GM12878 (cell line): ENCODE measurements around the gene RXRG. TPM values are rescaled to one million over a fixed set of nuclear protein-coding genes. Genes with fewer than 3 reads are reported as not detected.

ENCODE experiments used
- ATAC-seq: fragments of 200-7000 bp; cut with Tn5 transposase; 3 replicates; pipeline ENCODE4 v1.9.1; 2020; ENCODE audit warnings: mild to moderate bottlenecking, moderate library complexity
- BruUV-seq: library from RNA; stranded (reverse); fragments of 400-500 nt; replicated peaks from 2 replicates; lab custom pipeline; 2021; lab: Mats Ljungman, UMichigan
- CTCF ChIA-PET: fragments of 300-600 bp; sonication (Branson Sonifier 250); formaldehyde crosslinking; extraction: SDS; loops from one replicate; lab custom pipeline; 2021; ENCODE audit warnings: inconsistent platforms; lab: Yijun Ruan, JAX
- POLR2A ChIA-PET: fragments of 350-600 bp; formaldehyde crosslinking; extraction: SDS; loops from one replicate; lab custom pipeline; 2021; ENCODE audit warnings: inconsistent platforms; lab: Charles Lee
- RAD21 ChIA-PET: fragments of 300-600 bp; sonication (Branson Sonifier 250); formaldehyde crosslinking; loops from one replicate; lab custom pipeline; 2023; ENCODE audit warnings: antibody characterized with exemption; ENCODE audit not compliant: unreplicated experiment; lab: Charles Lee
- SMC1A ChIA-PET: fragments of 300-600 bp; sonication (Branson Sonifier 250); formaldehyde crosslinking; loops from one replicate; lab custom pipeline; 2023; ENCODE audit not compliant: unreplicated experiment, uncharacterized antibody; lab: Charles Lee
- DNase-seq: peaks from one replicate; pipeline ENCODE4 v3.0.0-alpha.2; 2011; ENCODE audit warnings: low read depth, low spot score
- FAIRE-seq: peaks from 3 replicates; lab custom pipeline; 2011; peaks lifted over from hg19 to GRCh38; lab: Jason Lieb, UNC
- H2AFZ ChIP-seq: 2 replicates; pipeline ENCODE4 v1.6.0; 2011; ENCODE audit warnings: low read depth, low read length, control low read depth; ENCODE audit not compliant: control insufficient read depth
- H3K27ac ChIP-seq: 2 replicates; pipeline ENCODE4 v1.5.1; 2011; ENCODE audit warnings: control low read depth; ENCODE audit not compliant: control insufficient read depth, insufficient read depth
- H3K27me3 ChIP-seq, 2 experiments: replicated peaks in 1 of 2; 2 replicates each; pipeline versions ENCODE4 v1.6.0 to v1.6.1; 2011; ENCODE audit warnings: low read length in 1 of 2; ENCODE audit not compliant: control insufficient read depth in 2 of 2, insufficient read depth in 2 of 2
- H3K36me3 ChIP-seq, 2 experiments: 2 replicates each; pipeline ENCODE4 v1.5.1; 2011; ENCODE audit warnings: low read length in 1 of 2; ENCODE audit not compliant: control insufficient read depth in 2 of 2, insufficient read depth in 2 of 2
- H3K4me1 ChIP-seq: 2 replicates; pipeline ENCODE4 v1.6.1; 2011; ENCODE audit warnings: mild to moderate bottlenecking, low read length, moderate library complexity, mixed read lengths; ENCODE audit not compliant: control insufficient read depth, insufficient read depth
- H3K4me2 ChIP-seq: 2 replicates; pipeline ENCODE4 v1.6.0; 2011; ENCODE audit warnings: control low read depth; ENCODE audit not compliant: control insufficient read depth, insufficient read depth
- H3K4me3 ChIP-seq: fragments of 200-600 bp; sonication (generic); 2 replicates; pipeline ENCODE4 v1.5.1; 2016
- H3K79me2 ChIP-seq: 2 replicates; pipeline ENCODE4 v1.6.0; 2011; ENCODE audit warnings: low read length; ENCODE audit not compliant: control insufficient read depth, insufficient read depth
- H3K9ac ChIP-seq: 2 replicates; pipeline ENCODE4 v1.8.0; 2011; ENCODE audit warnings: low read length, control low read depth, mixed read lengths; ENCODE audit not compliant: control insufficient read depth, insufficient read depth
- H3K9me3 ChIP-seq: replicated peaks from 3 replicates; pipeline ENCODE4 v1.5.1; 2011; ENCODE audit warnings: mild to moderate bottlenecking, low read length; ENCODE audit not compliant: control insufficient read depth, insufficient read depth
- H4K20me1 ChIP-seq: 2 replicates; pipeline ENCODE4 v1.6.0; 2011; ENCODE audit not compliant: control insufficient read depth, insufficient read depth
- BCLAF1 ChIP-seq: fragments of 450-650 bp; IDR thresholded peaks from 2 replicates; pipeline ENCODE4 v1.6.1; 2017; ENCODE audit warnings: antibody characterized with exemption, mild to moderate bottlenecking, moderate library complexity
- BRCA1 ChIP-seq: IDR thresholded peaks from 2 replicates; pipeline ENCODE4 v1.6.1; 2011; ENCODE audit warnings: low read depth, low read length, improper control_type of control experiment
- E2F4 ChIP-seq: IDR thresholded peaks from 2 replicates; pipeline ENCODE4 v1.6.1; 2012; ENCODE audit warnings: low read depth, low read length, improper control_type of control experiment
- HDAC2 ChIP-seq: fragments of 200-600 bp; sonication (generic); IDR thresholded peaks from 2 replicates; pipeline ENCODE4 v1.6.1; 2017
- IKZF1 ChIP-seq: fragments of 450-650 bp; conservative IDR thresholded peaks from 2 replicates; pipeline ENCODE4 v1.6.1; 2017; ENCODE audit warnings: antibody characterized with exemption, mild to moderate bottlenecking
- IKZF2 ChIP-seq, 2 experiments: fragments of 450-650 bp; IDR thresholded peaks; 2 replicates each; pipeline ENCODE4 v1.6.1; 2017; ENCODE audit warnings: mild to moderate bottlenecking in 2 of 2, moderate library complexity in 2 of 2
- IRF3 ChIP-seq: fragments of 450-650 bp; IDR thresholded peaks from 2 replicates; pipeline ENCODE4 v1.6.1; 2014; ENCODE audit warnings: mild to moderate bottlenecking
- MEF2A ChIP-seq: IDR thresholded peaks from 2 replicates; pipeline ENCODE4 v1.6.1; 2011; ENCODE audit warnings: low read depth, mild to moderate bottlenecking, low read length, moderate library complexity; ENCODE audit not compliant: insufficient read depth
- NFYA ChIP-seq: IDR thresholded peaks from 2 replicates; pipeline ENCODE4 v1.6.1; 2011; ENCODE audit warnings: low read depth, mild to moderate bottlenecking, low read length, improper control_type of control experiment, borderline replicate concordance
- NR2C1 ChIP-seq: fragments of 450-650 bp; IDR thresholded peaks from 2 replicates; pipeline ENCODE4 v1.6.1; 2017; ENCODE audit warnings: antibody characterized with exemption, mild to moderate bottlenecking, moderate library complexity
- RAD51 ChIP-seq: fragments of 450-650 bp; IDR thresholded peaks from 2 replicates; pipeline ENCODE4 v1.6.1; 2016; ENCODE audit warnings: moderate library complexity, mild to moderate bottlenecking, inconsistent platforms
- SREBF2 ChIP-seq: IDR thresholded peaks from 2 replicates; pipeline ENCODE4 v1.6.1; 2012; ENCODE audit warnings: mild to moderate bottlenecking, low read length
- STAT1 ChIP-seq: fragments of 450-650 bp; conservative IDR thresholded peaks from 2 replicates; pipeline ENCODE4 v1.6.1; 2014; ENCODE audit warnings: antibody characterized with exemption, mild to moderate bottlenecking
- TBL1XR1 ChIP-seq: IDR thresholded peaks from 2 replicates; pipeline ENCODE4 v1.6.1; 2012; ENCODE audit warnings: low read depth, low read length, improper control_type of control experiment
- ZNF207 ChIP-seq: fragments of 450-650 bp; IDR thresholded peaks from 2 replicates; pipeline ENCODE4 v1.6.1; 2014; ENCODE audit warnings: antibody characterized with exemption, mild to moderate bottlenecking, borderline replicate concordance
- ZNF384 ChIP-seq: IDR thresholded peaks from 2 replicates; pipeline ENCODE4 v1.6.1; 2012; ENCODE audit warnings: low read depth, mild to moderate bottlenecking, low read length, improper control_type of control experiment, borderline replicate concordance
- WGBS: methylation state at CpG from one replicate; pipeline ENCODE4 v1.1.6; 2016; ENCODE audit warnings: low lambda C conversion rate; ENCODE audit not compliant: insufficient replicate concordance, insufficient coverage; ENCODE audit errors: missing lambda C conversion rate; 5-methylcytosine and 5-hydroxymethylcytosine counted together
- in situ Hi-C: fragments of 300-500 bp; cut with MboI; formaldehyde crosslinking; loops from 9 replicates; pipeline ENCODE4 v1.14.3; 2018; ENCODE audit warnings: mixed read lengths
- intact Hi-C: fragments of 100-400 bp; cut with micrococcal nuclease; formaldehyde crosslinking; loops from one replicate; pipeline ENCODE4 v1.14.2; 2022; ENCODE audit not compliant: unreplicated experiment
- polyA plus RNA-seq, 11 experiments: library from polyadenylated mRNA; depleted of rRNA in 4 of 11; unstranded in 6 of 11; stranded (reverse) in 5 of 11; fragments of >200 nt; fragmentation: Nextera tagmentation in 4 of 11; fragmentation: Illumina TruSeq in 1 of 11; extraction: Ambion mirVana in 4 of 11; extraction: Trizol in 1 of 11; gene quantifications; 1 replicate in 1 of 11; 2 replicates in 10 of 11; pipeline versions ENCODE4 v1.2.1 to v1.2.3, GENCODE V29; 2011 to 2016; ENCODE audit warnings: inconsistent platforms in 2 of 11, missing spikeins in 2 of 11, low read depth in 1 of 11
- total RNA-seq, 4 experiments: library from RNA; depleted of rRNA in 3 of 4; stranded (reverse); fragments of >200 nt in 3 of 4; fragmentation: Illumina TruSeq in 1 of 4; extraction: Trizol in 1 of 4; gene quantifications; 2 replicates each; pipeline versions ENCODE4 v1.2.1 to v1.2.3, GENCODE V29; 2013 to 2021

The RXRG gene
- total and polyA plus RNA-seq, 10 of the 15 experiments (the other 5 are each of a cell fraction or from before 2014, with no cell fraction given), result 0.10 TPM; not detected in 9

- no peak for TF ChIP-seq ZNF384
- no peak for TF ChIP-seq IKZF1
- TF ChIP-seq IRF3, result no peak
- no peak for TF ChIP-seq BRCA1
- TF ChIP-seq NFYA, result no peak
Measured at GRCh38 chr1:165415068-165415467, 29.9 kb downstream of the RXRG start (continued).

- ChIA-PET POLR2A (no interaction called here), CTCF (interaction anchor here (1.7 to 5.8 kb wide), 2 partner anchors 22 to 179 kb away, joined by 5 to 22 read pairs; no protein-coding TSS in a partner anchor), SMC1A (no interaction called here), RAD21 (no interaction called here)
- intact Hi-C loops, result no loop called here
- FAIRE-seq (no peak), ATAC-seq (no peak), DNase-seq (no peak)
- Histone ChIP-seq H4K20me1 (no peaks in the 10 kb centered on the region), H3K36me3 (no peaks in the 10 kb centered on the region), H3K4me2 (no peak overlapping the region), H3K27me3 (peaks cover 2 to 3% of the 10 kb centered on the region in 2 experiments; a peak in 2 of 4 replicates), H3K9ac (no peak overlapping the region), H2AFZ (no peak overlapping the region), H3K4me1 (no peaks in the 10 kb centered on the region), H3K79me2 (no peaks in the 10 kb centered on the region), H3K27ac (no peak overlapping the region), H3K4me3 (no peak overlapping the region), H3K9me3 (no peaks in the 10 kb centered on the region)
- 69% methylated on average over 3 of the region's 3 CpGs for WGBS
- in situ Hi-C loops, result no loop called here
- no TSS peak for BruUV-seq
- no peak for TF ChIP-seq BRCA1
- TF ChIP-seq ZNF207, result no peak
- TF ChIP-seq TBL1XR1, result no peak
- no peak for TF ChIP-seq BCLAF1
- no peak for TF ChIP-seq MEF2A
- TF ChIP-seq NR2C1, result no peak
- TF ChIP-seq STAT1, result no peak
- no peak for TF ChIP-seq SREBF2
- TF ChIP-seq RAD51, result no peak
- no peak for TF ChIP-seq IKZF2 (IDR thresholded peaks at IDR 0.05)
- no peak for TF ChIP-seq E2F4
- TF ChIP-seq HDAC2, result no peak
Measured at GRCh38 chr1:165414620-165415019, 30.3 kb downstream of the RXRG start.
